ENCODE measurements around the gene CLTRN.

DNA sequence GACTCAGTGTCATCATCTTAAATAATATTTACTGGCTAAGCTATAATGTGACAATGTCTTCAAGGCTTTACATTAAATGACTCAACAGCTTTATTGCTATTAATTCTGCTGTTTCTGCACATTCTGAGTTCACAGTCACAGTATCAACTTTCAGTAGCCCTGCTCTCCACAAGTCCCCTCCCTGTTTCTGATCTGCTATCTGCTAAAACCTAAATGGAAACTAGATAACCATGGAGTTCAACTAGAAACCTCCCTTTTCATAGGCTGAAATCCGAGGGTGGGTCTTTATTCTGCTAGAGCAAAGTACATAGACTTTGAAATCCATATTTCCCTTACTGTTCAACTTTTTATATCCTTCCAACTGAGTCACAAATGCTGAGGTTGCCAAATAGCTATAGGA, 58.5 kb downstream of the CLTRN start:
- TF ChIP-seq, protein P1, sequence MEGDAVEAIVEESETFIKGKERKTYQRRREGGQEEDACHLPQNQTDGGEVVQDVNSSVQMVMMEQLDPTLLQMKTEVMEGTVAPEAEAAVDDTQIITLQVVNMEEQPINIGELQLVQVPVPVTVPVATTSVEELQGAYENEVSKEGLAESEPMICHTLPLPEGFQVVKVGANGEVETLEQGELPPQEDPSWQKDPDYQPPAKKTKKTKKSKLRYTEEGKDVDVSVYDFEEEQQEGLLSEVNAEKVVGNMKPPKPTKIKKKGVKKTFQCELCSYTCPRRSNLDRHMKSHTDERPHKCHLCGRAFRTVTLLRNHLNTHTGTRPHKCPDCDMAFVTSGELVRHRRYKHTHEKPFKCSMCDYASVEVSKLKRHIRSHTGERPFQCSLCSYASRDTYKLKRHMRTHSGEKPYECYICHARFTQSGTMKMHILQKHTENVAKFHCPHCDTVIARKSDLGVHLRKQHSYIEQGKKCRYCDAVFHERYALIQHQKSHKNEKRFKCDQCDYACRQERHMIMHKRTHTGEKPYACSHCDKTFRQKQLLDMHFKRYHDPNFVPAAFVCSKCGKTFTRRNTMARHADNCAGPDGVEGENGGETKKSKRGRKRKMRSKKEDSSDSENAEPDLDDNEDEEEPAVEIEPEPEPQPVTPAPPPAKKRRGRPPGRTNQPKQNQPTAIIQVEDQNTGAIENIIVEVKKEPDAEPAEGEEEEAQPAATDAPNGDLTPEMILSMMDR (IDR thresholded peaks at IDR 0.05; ENCODE audit: extremely low read depth in 1 of 2, insufficient read depth in 1 of 2, low read depth in 1 of 2, low read length in 2 of 2), result no peak
- no peak for TF ChIP-seq EZH2 (IDR thresholded peaks at IDR 0.05; ENCODE audit: borderline replicate concordance, low read depth, low read length, severe bottlenecking)
- TF ChIP-seq, protein P2, sequence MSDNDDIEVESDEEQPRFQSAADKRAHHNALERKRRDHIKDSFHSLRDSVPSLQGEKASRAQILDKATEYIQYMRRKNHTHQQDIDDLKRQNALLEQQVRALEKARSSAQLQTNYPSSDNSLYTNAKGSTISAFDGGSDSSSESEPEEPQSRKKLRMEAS (IDR thresholded peaks at IDR 0.05; ENCODE audit: insufficient read depth, insufficient read length), result no peak
- no peak for TF ChIP-seq GATA2 (IDR thresholded peaks at IDR 0.05; ENCODE audit: insufficient read depth, insufficient read length, low read depth, low read length)
